DMS79 (cell line): Measurements from ENCODE around the gene PPP6R3.

Experiments used
- DNase-seq: peaks from one replicate; lab custom pipeline; 2025; lab: John Stamatoyannopoulos, UW

Gene PPP6R3

GRCh38 chr11:68651985-68652682, 191.6 kb downstream of the PPP6R3 start:
- no peak for DNase-seq

GRCh38 chr11:68652683-68653156, 192.2 kb downstream of the PPP6R3 start:
- DNase-seq: no peak

DNA sequence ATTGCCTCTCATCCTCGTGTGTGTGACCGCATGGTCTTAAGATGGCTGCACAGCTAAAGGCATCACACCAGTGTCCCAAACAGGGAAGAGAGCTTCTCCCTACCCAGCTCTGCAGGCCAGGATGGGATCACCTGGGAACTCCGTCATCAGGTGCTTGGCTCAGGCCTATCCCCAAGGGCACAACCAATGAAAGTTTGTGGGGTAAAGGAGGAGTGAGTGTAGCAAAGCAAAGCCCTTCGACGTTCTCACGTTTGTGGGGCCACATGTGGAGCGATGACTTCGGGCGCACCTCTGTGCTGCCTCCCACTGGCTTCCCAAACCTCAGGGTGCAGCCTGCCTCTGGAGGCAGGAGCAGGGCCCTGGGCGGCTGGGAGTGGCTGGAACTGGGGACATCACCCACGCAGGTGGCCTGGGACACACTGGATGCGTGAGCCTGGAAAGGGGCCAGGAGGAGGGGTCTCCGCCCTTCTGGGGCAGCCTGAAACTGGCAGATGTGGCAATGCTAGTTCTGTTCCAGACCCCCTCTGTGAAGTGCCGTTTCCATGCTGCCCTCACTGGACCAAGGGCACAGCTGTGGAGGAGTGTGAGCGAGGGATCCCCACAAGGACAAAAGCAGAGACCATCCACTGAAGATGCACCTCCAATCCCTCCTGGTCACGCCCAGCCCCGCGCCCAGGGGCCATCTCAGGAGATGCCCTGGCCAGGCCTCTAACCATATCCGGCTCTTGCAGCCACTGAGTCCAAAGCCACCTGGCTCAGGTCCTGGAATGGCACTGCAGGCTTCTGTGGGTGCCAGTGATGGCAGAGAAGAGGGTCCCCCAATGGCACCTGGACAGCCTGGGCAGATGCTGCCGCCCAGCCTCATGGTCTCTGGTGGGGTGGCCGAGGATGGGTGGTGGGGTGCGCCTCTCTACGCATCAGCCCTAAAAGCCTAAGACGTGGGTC, 193.2 kb downstream of the PPP6R3 start:
- no peak for DNase-seq

DNA sequence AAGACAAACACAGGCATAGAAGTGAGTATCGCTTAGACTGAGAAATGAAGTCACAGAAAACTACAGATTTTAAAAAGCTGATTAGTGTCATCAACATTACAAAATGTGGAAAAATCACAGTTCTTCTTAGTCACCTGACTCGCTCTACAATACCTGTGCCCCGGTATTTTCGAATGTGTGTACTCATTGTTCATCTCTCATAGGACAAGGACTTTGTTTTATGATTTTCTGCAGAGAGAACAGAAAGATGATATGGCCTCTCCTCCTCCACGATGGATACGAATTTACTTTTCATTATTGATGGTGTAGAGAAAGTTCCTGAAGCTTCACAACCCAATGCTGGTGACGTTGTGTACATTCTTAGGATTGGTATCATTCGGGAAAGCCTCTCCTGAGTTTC, 194.4 kb downstream of the PPP6R3 start:
- DNase-seq: no peak

DNA sequence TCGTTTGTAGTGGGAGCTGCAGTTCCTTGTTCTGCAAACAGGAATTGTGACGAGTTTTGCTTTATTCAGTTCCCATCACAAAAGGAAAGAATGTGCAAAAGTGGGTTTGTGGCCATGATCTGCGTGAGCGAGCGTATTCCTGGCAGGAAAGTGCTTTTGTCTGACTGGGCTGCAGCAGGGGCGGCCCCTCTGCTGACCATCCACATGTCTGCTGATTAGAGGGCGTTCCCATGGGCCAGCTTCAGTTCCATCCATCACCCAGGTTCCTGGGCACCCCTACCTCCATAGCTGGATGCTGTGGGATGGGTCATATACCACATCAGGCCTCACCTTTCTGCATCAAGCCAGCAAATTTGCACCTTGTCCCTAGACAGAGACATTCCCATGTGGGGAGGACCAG, 194.9 kb downstream of the PPP6R3 start:
- DNase-seq: no peak

DNA sequence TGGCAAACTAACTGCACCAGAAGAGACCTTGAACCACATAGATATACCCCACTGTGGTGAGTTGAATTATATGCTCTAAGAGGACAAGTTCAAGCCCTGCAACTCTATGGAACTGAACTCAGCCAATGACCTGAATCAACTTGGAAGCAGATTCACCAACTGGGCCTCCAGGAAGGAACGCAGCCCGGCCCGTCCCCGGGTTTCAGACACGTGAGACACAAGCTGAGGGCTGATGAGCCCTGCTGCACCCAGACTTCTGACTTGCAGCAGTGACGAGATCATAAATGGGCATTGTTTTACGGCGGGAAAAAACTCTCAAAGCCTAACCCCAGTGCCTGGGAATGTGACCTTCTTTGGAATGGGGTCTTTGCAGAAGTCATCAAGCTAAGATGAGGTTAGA, 195.3 kb downstream of the PPP6R3 start:
- no peak for DNase-seq

DNA sequence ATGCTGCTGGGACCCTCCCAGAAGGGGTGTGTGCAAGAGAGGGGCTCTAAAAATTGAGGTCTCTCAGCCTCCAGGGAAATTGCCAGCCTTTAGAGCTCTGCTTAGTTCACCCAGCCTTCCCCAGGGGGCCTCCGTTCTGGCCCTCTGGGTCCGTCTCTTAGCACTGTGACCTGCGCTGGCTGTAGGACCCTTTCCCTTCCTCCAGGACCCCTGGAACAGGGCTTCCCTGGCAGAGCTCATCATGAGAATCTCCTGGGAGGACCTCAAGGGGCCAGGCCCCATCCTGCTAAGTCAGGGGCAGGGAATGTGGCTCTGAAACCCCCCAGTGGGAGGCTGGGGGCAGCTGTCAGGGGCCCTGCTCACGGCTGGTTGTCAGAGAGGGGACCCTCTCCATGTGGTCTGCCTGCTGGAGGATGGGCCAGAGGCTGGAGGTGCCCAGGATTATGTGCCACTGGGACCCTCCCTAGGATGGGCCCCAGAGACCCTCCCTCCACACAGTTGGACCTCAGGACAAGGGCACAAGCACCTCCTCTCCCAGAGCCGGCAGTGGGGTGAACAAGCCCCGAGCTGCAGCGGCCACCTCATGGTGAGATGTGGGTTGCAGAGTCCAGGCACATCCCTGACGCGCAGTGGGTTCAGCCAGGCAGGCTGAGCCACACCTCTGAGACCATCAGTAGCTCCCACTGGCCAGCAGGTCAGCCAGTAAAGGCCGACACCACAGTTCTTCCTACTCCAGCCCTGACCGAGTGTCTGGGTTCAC, 196.6 kb downstream of the PPP6R3 start:
- DNase-seq: no peak

- DNase-seq: no peak
Measured at GRCh38 chr11:68658097-68658496, 197.5 kb downstream of the PPP6R3 start.

DNA sequence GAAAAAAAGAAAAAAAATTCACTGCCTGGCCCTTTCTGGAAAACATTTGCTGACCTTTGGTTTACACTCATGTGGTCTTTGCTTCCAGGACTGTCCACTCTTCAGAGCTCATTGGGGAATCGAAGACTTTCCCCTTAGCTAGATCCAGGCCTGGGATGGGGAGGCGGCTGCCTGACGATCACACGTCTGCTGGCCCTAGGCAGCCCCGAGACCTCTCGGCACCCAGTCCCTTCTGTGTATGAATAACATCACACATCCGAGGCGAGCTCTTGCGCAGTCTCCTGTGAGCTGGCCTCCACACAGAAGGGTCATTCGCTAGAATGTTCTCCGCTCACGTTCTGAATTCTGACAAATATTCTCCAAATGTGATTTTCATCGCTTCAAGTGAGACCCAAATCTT, 198.1 kb downstream of the PPP6R3 start:
- DNase-seq: no peak

DNA sequence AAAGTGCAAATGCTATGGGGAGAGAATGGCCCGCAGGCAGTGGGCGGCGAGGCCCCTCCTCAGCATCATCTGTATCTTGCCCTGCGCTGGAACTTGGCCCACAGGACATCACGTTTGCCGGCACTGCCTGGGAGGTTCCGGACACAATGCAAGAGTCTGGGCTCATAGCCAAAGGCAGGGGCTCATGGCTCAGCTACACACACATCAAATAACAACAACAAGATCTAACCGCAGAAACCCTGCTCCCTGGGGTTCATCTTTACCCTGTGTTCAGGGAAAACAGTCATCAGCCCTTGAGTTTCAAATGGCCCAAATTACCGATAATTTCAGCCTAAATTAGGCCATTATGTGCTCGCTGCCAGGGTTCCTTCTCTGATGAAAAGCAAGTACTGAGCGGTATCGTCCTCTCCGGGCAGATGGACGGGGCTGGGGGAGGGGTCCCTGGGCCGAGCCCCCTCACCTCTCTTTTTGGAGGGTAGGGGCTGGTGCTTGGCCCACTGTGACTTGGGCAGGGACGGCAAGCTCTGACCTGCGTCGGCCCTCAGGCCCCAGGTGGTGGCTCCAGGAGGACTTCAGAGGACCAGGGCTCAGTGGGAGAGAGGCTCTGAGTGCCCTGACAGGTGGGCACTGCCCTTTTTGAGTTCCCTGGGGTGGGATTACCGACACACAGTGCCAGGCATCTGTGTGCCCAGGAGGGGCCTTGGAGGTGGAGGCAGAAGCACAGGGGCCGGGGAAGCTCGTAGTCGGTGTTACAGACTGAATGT, 198.8 kb downstream of the PPP6R3 start:
- peak; percentile 98 for DNase-seq

- no peak for DNase-seq
Measured at GRCh38 chr11:68660066-68660810, 199.7 kb downstream of the PPP6R3 start.

GRCh38 chr11:68661014-68661413, 200.5 kb downstream of the PPP6R3 start:
- no peak for DNase-seq

DNA sequence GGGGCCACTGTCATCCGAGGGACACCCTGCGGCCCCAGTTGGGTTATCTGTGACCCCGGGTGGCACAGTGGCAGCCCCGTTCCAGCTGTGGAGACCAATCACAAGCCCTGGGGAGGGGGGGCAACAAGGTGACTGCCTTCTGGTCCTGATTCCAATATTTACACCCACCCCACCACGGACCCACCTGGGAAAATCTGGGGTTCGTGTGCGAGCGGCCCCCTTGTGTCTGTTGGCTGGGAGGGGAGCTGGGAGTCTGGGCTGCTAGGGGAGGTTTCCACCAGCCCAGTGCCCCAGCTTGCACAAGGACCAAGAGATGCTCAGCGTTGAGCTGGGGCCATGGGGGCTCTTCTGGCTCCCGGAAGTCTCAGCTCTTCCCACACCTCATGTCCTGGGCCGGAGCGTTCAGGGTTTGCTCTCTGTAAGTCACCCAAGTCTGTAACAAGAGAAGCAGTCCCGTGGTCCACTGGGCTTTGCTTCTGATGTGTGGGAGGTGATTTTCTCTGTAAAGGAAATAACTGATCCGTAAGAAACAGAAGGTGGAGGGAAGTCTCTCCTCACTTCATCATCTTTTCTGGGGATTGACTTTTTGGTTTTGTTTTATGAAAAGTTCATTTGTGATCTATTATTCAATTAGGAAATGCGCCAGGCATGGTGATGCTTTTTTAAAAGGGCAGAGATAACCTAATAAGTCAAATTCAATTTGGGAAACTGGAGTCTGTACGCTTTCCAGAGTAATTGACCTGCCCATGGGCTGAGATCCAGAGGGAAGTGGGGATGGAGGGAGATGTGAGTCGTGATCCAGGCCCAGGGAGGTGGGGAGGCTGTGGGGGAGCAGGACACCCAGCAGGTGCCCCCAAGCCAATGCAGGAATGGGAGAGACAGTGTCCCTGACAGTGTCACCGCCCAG, 201.4 kb downstream of the PPP6R3 start:
- DNase-seq: no peak

DNA sequence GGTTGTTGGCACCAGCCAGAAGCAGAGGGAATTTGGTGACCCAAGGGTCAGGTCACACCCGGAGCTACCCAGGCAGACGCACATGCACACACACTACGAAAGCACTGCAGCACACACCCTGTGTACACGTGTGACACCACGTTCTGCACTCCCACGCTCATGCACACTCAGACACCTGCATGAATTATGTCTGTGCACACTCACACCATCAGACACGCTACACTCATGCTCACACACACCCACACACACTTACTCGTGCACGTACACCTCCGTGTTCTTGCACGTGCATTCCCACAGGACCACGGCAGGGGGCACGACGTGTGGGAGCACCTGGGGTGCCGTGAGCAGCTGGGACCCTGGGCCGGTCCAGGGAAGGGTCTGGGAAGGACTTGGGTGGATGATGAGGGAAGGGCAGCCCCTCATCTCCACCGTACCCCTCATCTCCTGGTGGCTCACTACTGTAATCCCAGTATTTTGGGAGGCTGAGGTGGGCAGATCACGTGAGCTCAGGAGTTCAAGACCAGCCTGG, 203.0 kb downstream of the PPP6R3 start:
- DNase-seq: no peak

GRCh38 chr11:68664141-68664540, 203.6 kb downstream of the PPP6R3 start:
- no peak for DNase-seq

GRCh38 chr11:68664906-68665305, 204.4 kb downstream of the PPP6R3 start:
- DNase-seq: no peak
